ENCODE measurements around the gene RAP2A. TPM values are rescaled to one million over a fixed set of nuclear protein-coding genes. Genes with fewer than 3 reads are reported as not detected.

The RAP2A gene
- total and polyA plus RNA-seq, 3 experiments from 2014 or later = 3.6 to 19.8 (median 18.3) TPM

GRCh38 chr13:97460004-97460775 is 26.2 kb downstream of the RAP2A start:
- H3K27ac ChIP-seq (ENCODE audit: low read depth, low read length) = no peak overlapping the region
- Mint-ChIP-seq H3K4me3 (no peak overlapping the region), H3K9me3 (peaks cover under 1 to 7% (median 4%) of the 10 kb centered on the region in 5 donors), H3K27me3 (no peaks in the 10 kb centered on the region), H3K4me1 (peaks cover 20 to 49% (median 43%) of the 10 kb centered on the region in 3 donors), H3K27ac (no peak overlapping the region), H3K36me3 (peaks cover 5 to 28% (median 8%) of the 10 kb centered on the region in 3 donors)
- no peaks in the 10 kb centered on the region for H3K9me3 ChIP-seq (ENCODE audit: low read length)
- no peak for DNase-seq
- POLR2A ChIA-PET = no interaction called here
- H3K36me3 ChIP-seq (ENCODE audit: insufficient read depth, low read length) = no peaks in the 10 kb centered on the region
- peaks cover 12% of the 10 kb centered on the region for H3K4me1 ChIP-seq (ENCODE audit: insufficient read depth, low read length)
- no peaks in the 10 kb centered on the region for H3K27me3 ChIP-seq (ENCODE audit: insufficient read depth, low read length, poor library complexity, severe bottlenecking)
- no peak overlapping the region for H3K4me3 ChIP-seq (ENCODE audit: low read length)
- CTCF ChIA-PET = no interaction called here

- Histone ChIP-seq H3K4me3 (ENCODE audit: low read length) (no peak overlapping the region), H3K9me3 (ENCODE audit: low read length) (no peaks in the 10 kb centered on the region), H3K27me3 (ENCODE audit: insufficient read depth, low read length, poor library complexity, severe bottlenecking) (no peaks in the 10 kb centered on the region), H3K27ac (ENCODE audit: low read depth, low read length) (no peak overlapping the region), H3K36me3 (ENCODE audit: insufficient read depth, low read length) (no peaks in the 10 kb centered on the region), H3K4me1 (ENCODE audit: insufficient read depth, low read length) (peaks cover 12% of the 10 kb centered on the region)
- peaks cover 15 to 43% (median 36%) of the 10 kb centered on the region in 3 donors for H3K4me1 Mint-ChIP-seq
- peak in 1 of 5 donors; percentile 24 for DNase-seq
- H3K9me3 Mint-ChIP-seq = peaks cover 0 to under 1% (median 0%) of the 10 kb centered on the region in 5 donors
- ChIA-PET POLR2A (no interaction called here), CTCF (no interaction called here)
- no peaks in the 10 kb centered on the region for H3K27me3 Mint-ChIP-seq
- peaks cover 2 to 28% (median 3%) of the 10 kb centered on the region in 3 donors for H3K36me3 Mint-ChIP-seq
- no peak overlapping the region for H3K4me3 Mint-ChIP-seq
- H3K27ac Mint-ChIP-seq = peak overlapping the region in 1 of 8 donors; percentile 30
These were observed 26.9 kb downstream of the RAP2A start for GRCh38 chr13:97460853-97461252.

- peaks cover 10 to 18% (median 18%) of the 10 kb centered on the region in 3 donors for H3K4me1 Mint-ChIP-seq
- no peak overlapping the region for H3K4me3 Mint-ChIP-seq
- peaks cover 2 to 28% (median 5%) of the 10 kb centered on the region in 3 donors for H3K36me3 Mint-ChIP-seq
- no peak overlapping the region for H3K27ac ChIP-seq (ENCODE audit: low read depth, low read length)
- ChIA-PET CTCF (interaction anchor here (1.5 kb wide), 1 partner anchor 32 kb away, joined by 4 read pairs; no protein-coding TSS in a partner anchor), POLR2A (no interaction called here)
- no peaks in the 10 kb centered on the region for H3K27me3 ChIP-seq (ENCODE audit: insufficient read depth, low read length, poor library complexity, severe bottlenecking)
- no peaks in the 10 kb centered on the region for H3K9me3 ChIP-seq (ENCODE audit: low read length)
- H3K4me3 ChIP-seq (ENCODE audit: low read length) = no peak overlapping the region
- no peak overlapping the region for H3K27ac Mint-ChIP-seq
- no peaks in the 10 kb centered on the region for H3K27me3 Mint-ChIP-seq
- H3K36me3 ChIP-seq (ENCODE audit: insufficient read depth, low read length) = no peaks in the 10 kb centered on the region
- DNase-seq = no peak
- peaks cover 12% of the 10 kb centered on the region for H3K4me1 ChIP-seq (ENCODE audit: insufficient read depth, low read length)
- no peaks in the 10 kb centered on the region for H3K9me3 Mint-ChIP-seq
These were observed 30.6 kb downstream of the RAP2A start for GRCh38 chr13:97464561-97464960.

- Histone ChIP-seq H3K27me3 (ENCODE audit: insufficient read depth, low read length, poor library complexity, severe bottlenecking) (no peaks in the 10 kb centered on the region), H3K27ac (ENCODE audit: low read depth, low read length) (no peak overlapping the region), H3K4me3 (ENCODE audit: low read length) (no peak overlapping the region), H3K9me3 (ENCODE audit: low read length) (no peaks in the 10 kb centered on the region), H3K4me1 (ENCODE audit: insufficient read depth, low read length) (no peaks in the 10 kb centered on the region), H3K36me3 (ENCODE audit: insufficient read depth, low read length) (no peaks in the 10 kb centered on the region)
- Mint-ChIP-seq H3K4me3 (no peak overlapping the region), H3K27ac (peak overlapping the region in 1 of 8 donors; percentile 36), H3K9me3 (no peaks in the 10 kb centered on the region), H3K27me3 (no peaks in the 10 kb centered on the region), H3K36me3 (peaks cover 2 to 28% (median 3%) of the 10 kb centered on the region in 3 donors), H3K4me1 (no peaks in the 10 kb centered on the region)
- ChIA-PET POLR2A (no interaction called here), CTCF (no interaction called here)
- no peak for DNase-seq
These were observed 32.8 kb downstream of the RAP2A start for GRCh38 chr13:97466722-97467121.

- Histone ChIP-seq H3K27ac (ENCODE audit: low read depth, low read length) (no peak overlapping the region), H3K36me3 (ENCODE audit: insufficient read depth, low read length) (no peaks in the 10 kb centered on the region), H3K27me3 (ENCODE audit: insufficient read depth, low read length, poor library complexity, severe bottlenecking) (no peaks in the 10 kb centered on the region), H3K9me3 (ENCODE audit: low read length) (no peaks in the 10 kb centered on the region), H3K4me3 (ENCODE audit: low read length) (no peak overlapping the region), H3K4me1 (ENCODE audit: insufficient read depth, low read length) (no peaks in the 10 kb centered on the region)
- Mint-ChIP-seq H3K4me3 (no peak overlapping the region), H3K27me3 (no peaks in the 10 kb centered on the region), H3K9me3 (no peaks in the 10 kb centered on the region), H3K36me3 (peaks cover 2 to 23% (median 3%) of the 10 kb centered on the region in 3 donors), H3K4me1 (no peaks in the 10 kb centered on the region), H3K27ac (no peak overlapping the region)
- ChIA-PET CTCF (no interaction called here), POLR2A (no interaction called here)
- no peak for DNase-seq
These were observed 34.4 kb downstream of the RAP2A start for GRCh38 chr13:97468331-97468730.

- Mint-ChIP-seq H3K4me1 (no peaks in the 10 kb centered on the region), H3K9me3 (peaks cover 0 to 2% (median 0%) of the 10 kb centered on the region in 5 donors), H3K36me3 (peaks cover 0 to 3% (median under 1%) of the 10 kb centered on the region in 3 donors), H3K27ac (no peak overlapping the region), H3K27me3 (peaks cover 4 to 5% of the 10 kb centered on the region in 2 donors), H3K4me3 (no peak overlapping the region)
- no peaks in the 10 kb centered on the region for H3K27me3 ChIP-seq (ENCODE audit: insufficient read depth, low read length, poor library complexity, severe bottlenecking)
- H3K27ac ChIP-seq (ENCODE audit: low read depth, low read length) = no peak overlapping the region
- ChIA-PET POLR2A (no interaction called here), CTCF (no interaction called here)
- no peak for DNase-seq
- H3K4me1 ChIP-seq (ENCODE audit: insufficient read depth, low read length) = no peaks in the 10 kb centered on the region
- H3K36me3 ChIP-seq (ENCODE audit: insufficient read depth, low read length) = no peaks in the 10 kb centered on the region
- H3K9me3 ChIP-seq (ENCODE audit: low read length) = no peaks in the 10 kb centered on the region
- H3K4me3 ChIP-seq (ENCODE audit: low read length) = no peak overlapping the region
These were observed 37.7 kb downstream of the RAP2A start for GRCh38 chr13:97471711-97472110.

GRCh38 chr13:97474349-97474980 is 40.5 kb downstream of the RAP2A start:
- Histone ChIP-seq H3K27me3 (ENCODE audit: insufficient read depth, low read length, poor library complexity, severe bottlenecking) (no peaks in the 10 kb centered on the region), H3K27ac (ENCODE audit: low read depth, low read length) (no peak overlapping the region), H3K9me3 (ENCODE audit: low read length) (no peaks in the 10 kb centered on the region), H3K4me3 (ENCODE audit: low read length) (no peak overlapping the region), H3K36me3 (ENCODE audit: insufficient read depth, low read length) (no peaks in the 10 kb centered on the region), H3K4me1 (ENCODE audit: insufficient read depth, low read length) (no peaks in the 10 kb centered on the region)
- Mint-ChIP-seq H3K27me3 (peaks cover 9 to 10% of the 10 kb centered on the region in 2 donors), H3K36me3 (peaks cover 0 to 2% (median 0%) of the 10 kb centered on the region in 3 donors), H3K9me3 (peaks cover 0 to 2% (median 0%) of the 10 kb centered on the region in 5 donors), H3K4me3 (no peak overlapping the region), H3K4me1 (no peaks in the 10 kb centered on the region), H3K27ac (no peak overlapping the region)
- ChIA-PET CTCF (no interaction called here), POLR2A (no interaction called here)
- DNase-seq = no peak

GRCh38 chr13:97475011-97475410 is 41.0 kb downstream of the RAP2A start:
- Histone ChIP-seq H3K9me3 (ENCODE audit: low read length) (no peaks in the 10 kb centered on the region), H3K4me1 (ENCODE audit: insufficient read depth, low read length) (no peaks in the 10 kb centered on the region), H3K36me3 (ENCODE audit: insufficient read depth, low read length) (no peaks in the 10 kb centered on the region), H3K27ac (ENCODE audit: low read depth, low read length) (no peak overlapping the region), H3K4me3 (ENCODE audit: low read length) (no peak overlapping the region), H3K27me3 (ENCODE audit: insufficient read depth, low read length, poor library complexity, severe bottlenecking) (no peaks in the 10 kb centered on the region)
- ChIA-PET CTCF (no interaction called here), POLR2A (no interaction called here)
- Mint-ChIP-seq H3K9me3 (peaks cover 0 to 2% (median 0%) of the 10 kb centered on the region in 5 donors), H3K27me3 (peaks cover 9 to 13% of the 10 kb centered on the region in 2 donors), H3K4me1 (no peaks in the 10 kb centered on the region), H3K36me3 (no peaks in the 10 kb centered on the region), H3K4me3 (no peak overlapping the region), H3K27ac (no peak overlapping the region)
- no peak for DNase-seq

All from CD8-positive, alpha-beta memory T cell (primary cell).